ENCODE data around the gene GRM6.

DNA sequence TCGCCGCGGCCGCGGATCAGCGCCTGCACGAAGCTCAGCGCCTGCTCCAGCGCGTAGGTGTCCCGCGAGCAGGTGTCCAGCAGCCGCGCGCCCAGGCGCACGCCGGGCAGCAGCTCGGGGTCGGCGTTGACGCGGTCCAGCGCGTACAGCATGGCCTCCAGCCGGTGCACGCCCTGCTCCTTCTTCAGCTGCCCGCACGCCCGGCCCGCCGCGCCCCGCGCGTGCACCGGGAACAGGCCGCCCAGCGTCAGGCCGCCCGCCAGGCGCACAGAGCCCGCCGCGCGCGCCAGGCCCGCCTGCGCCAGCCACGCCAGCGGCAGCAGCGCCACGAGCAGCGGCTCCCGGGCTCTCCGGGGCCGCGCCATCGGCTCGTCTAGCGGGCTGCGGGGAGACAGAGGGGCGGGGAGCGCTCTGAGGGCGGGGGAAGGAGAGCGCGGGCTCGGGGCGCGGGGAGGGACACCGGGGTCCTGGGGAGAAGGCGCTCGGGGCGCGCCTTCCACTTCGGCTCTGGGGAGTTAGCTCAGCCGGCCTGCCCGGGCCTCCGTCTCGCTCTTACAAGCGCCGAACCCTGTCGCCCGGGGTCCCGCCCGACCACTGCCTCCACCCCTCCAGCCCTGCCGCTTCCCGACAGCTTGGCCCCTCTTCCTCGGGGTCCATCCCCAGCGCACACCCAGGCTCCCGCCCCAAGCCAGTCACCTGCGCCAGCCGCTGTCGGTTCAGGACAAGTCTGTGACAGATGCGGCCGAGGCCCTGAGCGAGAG is at the start of gene GRM6:
- no peak for TF ChIP-seq GLIS3 (CRISPR knock-in tag; IDR thresholded peaks at IDR 0.05)
- TF ChIP-seq, protein P1, sequence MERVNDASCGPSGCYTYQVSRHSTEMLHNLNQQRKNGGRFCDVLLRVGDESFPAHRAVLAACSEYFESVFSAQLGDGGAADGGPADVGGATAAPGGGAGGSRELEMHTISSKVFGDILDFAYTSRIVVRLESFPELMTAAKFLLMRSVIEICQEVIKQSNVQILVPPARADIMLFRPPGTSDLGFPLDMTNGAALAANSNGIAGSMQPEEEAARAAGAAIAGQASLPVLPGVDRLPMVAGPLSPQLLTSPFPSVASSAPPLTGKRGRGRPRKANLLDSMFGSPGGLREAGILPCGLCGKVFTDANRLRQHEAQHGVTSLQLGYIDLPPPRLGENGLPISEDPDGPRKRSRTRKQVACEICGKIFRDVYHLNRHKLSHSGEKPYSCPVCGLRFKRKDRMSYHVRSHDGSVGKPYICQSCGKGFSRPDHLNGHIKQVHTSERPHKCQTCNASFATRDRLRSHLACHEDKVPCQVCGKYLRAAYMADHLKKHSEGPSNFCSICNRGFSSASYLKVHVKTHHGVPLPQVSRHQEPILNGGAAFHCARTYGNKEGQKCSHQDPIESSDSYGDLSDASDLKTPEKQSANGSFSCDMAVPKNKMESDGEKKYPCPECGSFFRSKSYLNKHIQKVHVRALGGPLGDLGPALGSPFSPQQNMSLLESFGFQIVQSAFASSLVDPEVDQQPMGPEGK (CRISPR knock-in tag; IDR thresholded peaks at IDR 0.05; ENCODE audit: borderline replicate concordance): no peak
